ENCODE measurements around the gene EPN2.

DNA sequence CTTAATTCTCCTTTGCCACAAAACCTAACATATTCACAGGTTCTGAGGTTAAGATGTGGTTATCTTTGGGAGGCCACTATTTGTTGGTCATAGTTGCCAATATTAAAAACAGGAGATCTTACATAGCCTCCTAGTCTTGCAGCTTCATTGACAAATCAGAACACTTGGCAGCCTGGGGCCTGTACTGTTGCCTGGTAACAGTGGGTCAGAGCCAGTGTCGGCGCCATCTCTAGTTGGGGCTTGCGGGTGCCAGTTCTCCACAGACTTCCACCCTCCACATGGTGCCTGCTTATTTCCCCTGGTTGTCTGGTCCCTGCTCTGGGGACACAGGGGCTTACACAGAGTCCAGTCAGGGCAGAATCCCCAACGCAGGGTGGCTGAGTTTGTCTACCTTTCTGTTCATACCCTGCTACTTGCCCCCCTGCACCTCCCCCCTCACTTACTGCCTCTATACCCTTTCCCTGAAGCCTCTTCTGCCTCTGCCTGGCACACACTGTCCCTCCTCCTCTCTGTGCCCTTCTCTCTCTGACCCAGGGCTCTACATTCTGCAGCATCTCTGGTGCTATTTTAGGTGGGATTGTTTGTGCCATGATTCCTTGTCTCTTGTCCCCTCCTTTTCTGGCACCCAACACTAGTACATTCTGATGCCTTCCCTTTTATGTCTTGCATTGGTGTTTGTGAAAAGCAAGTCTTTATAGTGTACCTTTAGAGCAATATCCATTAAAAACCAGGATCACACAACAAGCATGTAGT lies 13.4 kb downstream of the EPN2 start:
- no peak for TF ChIP-seq EZH2phosphoT487 (IDR thresholded peaks at IDR 0.05; ENCODE audit: borderline replicate concordance, low read depth, low read length)
- TF ChIP-seq, protein P1, sequence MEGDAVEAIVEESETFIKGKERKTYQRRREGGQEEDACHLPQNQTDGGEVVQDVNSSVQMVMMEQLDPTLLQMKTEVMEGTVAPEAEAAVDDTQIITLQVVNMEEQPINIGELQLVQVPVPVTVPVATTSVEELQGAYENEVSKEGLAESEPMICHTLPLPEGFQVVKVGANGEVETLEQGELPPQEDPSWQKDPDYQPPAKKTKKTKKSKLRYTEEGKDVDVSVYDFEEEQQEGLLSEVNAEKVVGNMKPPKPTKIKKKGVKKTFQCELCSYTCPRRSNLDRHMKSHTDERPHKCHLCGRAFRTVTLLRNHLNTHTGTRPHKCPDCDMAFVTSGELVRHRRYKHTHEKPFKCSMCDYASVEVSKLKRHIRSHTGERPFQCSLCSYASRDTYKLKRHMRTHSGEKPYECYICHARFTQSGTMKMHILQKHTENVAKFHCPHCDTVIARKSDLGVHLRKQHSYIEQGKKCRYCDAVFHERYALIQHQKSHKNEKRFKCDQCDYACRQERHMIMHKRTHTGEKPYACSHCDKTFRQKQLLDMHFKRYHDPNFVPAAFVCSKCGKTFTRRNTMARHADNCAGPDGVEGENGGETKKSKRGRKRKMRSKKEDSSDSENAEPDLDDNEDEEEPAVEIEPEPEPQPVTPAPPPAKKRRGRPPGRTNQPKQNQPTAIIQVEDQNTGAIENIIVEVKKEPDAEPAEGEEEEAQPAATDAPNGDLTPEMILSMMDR (conservative IDR thresholded peaks at IDR 0.05; ENCODE audit: low read length): no peak

All from OCI-LY7 (cell line).